Activated CD4-positive, alpha-beta T cell treated with anti-CD3 and anti-CD28 coated beads for 4 hours (primary cell): ENCODE data around the gene MACROD1.
A peak's percentile ranks its signal among the peaks of the same experiment; 100 is the strongest.
"Not testable (repeated sequence)": the region's sequence is repeated elsewhere in the genome, so short reads cannot be mapped to it uniquely, and the experiment has no call there.

ENCODE experiments used
- DNase-seq, 2 donors: peaks; one replicate each; pipeline ENCODE4 v3.0.0-alpha.2; 2020

Gene MACROD1

DNA sequence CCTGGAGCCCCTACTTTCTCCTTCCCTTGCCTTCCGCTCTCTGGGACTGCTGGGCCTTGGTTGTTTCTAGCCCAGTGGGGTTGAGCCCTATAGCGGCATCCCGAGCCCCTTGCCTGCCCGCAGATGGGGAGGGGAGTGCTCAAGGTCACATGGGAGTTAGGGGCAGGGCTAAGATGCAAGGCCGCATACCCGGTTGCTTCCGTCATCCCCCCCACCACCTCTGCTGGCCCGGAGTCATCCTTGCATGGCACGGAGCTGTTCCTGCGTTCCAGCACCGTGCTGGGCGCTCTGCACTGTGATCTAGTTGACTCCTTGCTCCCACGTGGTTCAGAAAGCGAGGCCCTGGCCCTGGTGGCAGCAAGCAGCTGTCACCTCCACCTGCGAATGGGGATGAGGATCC is 112.2 kb downstream of the MACROD1 start:
- no peak for DNase-seq

DNA sequence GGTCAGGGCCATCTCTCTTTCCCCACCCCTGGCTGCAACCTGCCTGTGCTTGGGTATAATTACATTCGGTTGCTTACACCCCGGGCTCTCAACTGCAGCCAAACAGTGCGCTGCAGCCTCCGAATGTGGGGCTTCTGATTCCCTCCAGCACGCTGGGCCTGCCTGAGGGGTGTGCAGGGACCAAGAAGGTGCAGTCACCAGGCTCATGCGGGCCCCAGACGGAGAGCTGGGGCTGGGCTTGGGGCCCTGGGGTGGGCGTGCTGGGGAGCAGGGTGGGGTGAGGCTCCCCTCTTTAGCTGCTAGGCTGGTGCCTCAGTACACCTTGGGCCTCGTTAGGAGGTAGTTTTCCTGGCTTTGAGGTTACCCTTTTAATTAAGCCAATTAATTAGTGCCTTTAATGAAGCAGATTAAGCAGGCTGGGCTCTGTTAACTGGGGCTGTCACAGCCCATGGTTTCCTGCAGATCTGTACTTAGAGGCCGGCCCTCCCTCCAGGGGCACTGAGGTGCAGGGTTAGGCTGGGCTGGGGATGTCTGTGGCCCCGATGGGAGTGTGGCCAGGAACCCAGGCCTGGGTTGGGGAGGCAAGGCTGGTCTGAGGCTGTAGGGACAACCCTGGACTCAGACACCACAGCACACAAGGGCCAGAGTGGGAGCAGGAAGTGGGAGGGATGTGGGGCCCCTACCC is 112.8 kb downstream of the MACROD1 start:
- no peak for DNase-seq

DNA sequence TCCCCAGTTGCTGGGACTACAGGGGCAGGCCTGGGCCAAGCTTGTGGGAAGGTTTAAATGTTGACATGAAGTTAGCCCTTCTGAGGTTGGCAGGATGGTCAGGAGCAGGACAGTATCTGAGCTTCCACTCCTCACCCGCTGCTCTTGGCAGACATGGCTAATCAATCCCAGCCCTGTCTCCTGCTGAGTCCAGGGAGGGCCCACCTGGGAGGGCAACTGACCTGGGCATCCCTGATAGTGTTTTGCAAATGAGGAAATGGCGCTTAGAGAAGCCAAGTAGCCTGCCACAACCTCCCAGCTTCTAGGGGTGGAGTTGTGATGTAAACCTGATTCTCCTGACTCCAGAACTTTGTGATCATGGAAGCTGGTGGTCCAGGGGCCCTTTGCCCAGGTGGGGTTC is 113.5 kb downstream of the MACROD1 start:
- no peak for DNase-seq

DNA sequence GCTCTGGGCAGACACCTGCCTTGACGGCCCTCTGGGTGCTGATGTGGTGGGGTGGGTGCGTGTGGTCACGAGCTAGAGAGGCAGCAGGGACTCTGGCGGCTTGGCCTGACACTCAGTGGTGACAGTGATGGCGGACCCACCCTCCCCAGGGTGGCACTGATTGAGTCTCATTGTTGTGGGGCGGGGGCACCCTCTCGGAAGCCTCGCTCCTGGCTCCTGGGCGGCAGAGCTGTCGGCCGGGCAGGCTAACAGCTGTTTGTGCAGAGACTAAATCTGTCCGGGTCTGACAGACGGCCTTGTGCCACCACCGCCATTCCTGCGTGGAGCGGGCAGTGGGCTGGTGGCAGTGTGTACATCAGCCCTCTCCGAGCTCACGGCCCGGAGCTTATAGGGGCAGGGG is 114.6 kb downstream of the MACROD1 start:
- no peak for DNase-seq

DNA sequence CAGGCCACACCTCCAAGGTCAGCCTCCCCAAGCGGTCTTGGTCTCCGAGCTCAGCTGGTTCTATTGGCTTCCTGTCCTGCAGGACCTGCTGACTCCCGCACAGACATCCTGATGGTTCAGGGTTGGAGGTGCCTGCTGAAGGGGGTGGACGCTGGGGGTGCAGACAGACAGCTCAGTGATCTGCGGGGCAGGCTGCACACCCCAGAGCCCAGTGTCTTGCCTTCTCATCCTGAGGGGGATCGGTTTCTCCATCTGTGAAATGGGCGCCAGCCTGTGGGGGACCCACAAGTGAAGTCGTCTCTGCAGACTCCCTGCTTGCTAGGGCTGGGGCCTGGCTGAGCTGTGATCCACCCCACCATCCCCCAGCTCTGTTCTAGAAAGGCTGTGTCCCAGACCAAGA is 116.4 kb downstream of the MACROD1 start:
- DNase-seq, result no peak

DNA sequence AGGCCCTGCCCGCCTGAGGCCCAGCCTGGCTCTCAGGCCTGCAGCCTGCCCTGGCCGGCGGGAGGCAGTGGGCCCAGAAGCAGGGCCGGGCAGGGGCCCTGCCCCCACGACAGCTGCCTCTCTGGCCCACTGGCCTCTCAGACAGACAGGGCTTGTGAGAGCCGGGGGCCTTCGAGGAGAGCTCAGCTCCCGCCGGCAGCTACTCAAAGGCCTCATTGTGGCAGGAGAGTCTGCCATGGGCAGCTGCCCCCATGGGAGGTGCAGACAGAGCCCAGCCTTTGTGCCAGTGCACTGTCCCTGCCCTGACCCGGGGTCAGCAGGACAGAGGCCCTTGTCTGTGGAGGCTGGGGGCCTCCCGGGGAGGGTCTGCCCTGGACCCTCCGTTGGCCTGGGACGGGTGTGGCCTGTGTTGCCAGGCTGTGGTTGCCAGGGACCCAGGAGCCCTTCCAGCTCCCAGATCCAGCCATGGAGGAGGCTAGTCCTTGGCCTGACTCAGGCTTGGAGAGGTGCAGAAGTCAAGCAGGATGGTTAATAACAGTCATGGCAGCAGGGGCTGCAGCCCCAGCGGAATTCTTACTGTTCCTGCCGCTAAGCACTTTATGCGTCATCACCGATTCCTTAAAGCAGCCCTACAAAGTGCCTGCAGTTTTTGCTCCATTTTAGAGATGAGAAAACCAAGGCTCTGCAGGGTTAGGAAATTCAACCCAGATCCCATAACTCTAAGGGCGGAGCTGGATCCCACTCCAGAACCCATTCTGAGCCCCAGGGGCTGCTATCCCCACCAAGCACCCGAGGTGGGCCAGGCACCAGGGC is 117.7 kb downstream of the MACROD1 start:
- no peak for DNase-seq

DNA sequence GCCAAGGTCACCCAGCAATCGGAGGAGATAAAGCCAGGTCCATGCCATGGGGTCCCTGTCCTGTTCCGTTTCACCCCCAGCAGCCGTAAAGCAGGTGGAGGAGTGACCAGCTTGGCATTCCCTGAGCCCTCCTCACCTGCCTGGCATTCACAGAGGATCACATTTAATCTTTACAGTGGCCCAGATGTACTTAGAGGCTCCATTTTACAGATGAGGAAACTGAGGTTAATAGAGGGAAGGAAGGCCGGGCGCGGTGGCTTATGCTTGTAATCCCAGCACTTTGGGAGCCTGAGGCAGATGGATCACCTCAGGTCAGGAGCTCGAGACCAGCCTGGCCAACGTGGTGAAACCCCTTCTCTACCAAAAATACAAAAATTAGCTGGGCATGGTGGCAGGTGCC is 118.5 kb downstream of the MACROD1 start:
- not testable (repeated sequence) for DNase-seq

DNA sequence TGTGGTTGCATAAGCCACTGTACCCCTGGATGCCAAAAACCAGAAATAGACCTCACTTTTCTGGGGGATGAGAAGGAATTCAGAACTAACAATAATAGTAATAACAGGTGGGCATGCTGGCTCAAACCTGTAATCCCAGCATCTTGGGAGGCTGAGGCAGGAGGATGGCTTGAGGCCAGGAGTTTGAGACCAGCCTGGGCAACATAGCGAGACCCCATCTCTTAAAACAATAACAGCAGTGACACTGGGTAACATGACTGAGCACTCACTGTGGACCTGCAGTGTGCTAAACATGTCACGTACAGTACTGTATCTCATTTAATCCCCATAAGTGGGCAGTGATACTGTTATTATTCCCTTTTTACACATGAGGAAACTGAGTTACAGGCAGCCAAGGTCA is 120.2 kb downstream of the MACROD1 start:
- no peak for DNase-seq

DNA sequence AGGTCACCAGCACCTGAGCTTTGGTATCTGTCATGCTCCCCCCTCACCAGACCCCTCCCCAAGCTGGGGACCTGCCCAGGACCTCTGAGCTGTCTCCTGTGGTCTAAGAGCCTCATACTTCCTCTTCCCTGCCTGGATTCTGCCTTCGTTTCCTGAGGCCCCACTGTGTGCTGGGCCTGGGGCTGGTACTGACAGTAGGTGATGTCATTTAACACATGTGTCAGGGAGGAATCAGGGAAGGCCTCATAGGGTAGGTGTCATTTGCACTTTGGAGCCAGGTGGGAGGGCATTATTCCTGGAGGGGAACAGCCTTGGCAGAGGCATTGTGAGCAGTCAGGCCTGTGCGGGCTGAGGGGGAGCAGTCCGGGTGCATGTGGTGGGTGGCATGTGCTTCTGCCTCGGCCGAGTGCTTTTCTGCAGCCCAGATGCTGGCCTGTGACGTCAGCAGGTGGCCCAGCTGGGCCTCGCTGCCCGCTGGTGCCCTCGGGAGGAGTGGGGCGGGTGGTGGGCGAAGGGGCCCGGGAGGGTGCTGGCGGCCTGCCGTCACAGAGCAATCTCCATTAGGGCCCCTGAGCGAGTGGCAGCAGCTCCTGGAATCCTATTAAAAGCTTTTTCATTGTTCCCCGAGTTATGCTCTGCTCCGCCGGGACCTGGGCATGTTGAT is 121.1 kb downstream of the MACROD1 start:
- no peak for DNase-seq

DNA sequence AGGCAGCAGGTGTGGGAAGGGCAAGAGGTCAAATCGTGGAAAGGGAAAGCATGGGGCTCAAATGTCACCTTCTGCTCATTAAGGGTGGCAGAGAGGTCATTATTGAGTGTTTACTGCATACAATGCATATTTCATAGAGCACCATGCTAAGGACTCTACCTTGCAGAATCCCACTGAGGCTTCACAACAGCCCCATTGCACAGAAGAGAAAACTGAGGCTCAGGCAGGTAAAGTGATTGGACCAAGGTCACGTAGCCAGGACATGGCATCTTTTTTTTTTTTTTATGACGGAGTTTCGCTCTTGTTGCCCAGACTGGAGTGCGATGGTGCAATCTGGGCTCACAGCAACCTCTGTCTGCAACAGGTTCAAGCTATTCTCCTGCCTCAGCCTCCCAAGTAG is 122.4 kb downstream of the MACROD1 start:
- DNase-seq, result no peak

DNA sequence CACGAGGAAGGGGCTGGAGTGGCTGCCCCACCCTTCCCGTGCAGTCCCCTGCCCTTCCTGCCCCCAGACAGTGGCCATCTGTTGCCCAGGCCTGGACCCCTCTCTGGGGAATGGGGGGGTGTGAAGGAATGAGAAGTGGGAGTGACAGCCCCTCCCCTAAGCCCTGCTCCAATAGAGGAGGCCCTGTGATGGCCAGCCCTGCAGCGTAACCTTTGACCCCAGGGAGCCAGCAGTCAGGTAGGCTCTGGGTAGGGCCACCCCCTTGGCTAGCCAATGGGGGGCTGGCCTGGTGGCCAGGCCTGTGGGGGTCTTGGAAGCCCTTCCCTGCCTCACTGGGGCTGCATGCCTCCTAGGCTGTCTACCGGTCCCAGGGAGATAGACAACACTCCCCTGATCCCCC is 123.6 kb downstream of the MACROD1 start:
- DNase-seq, result no peak

DNA sequence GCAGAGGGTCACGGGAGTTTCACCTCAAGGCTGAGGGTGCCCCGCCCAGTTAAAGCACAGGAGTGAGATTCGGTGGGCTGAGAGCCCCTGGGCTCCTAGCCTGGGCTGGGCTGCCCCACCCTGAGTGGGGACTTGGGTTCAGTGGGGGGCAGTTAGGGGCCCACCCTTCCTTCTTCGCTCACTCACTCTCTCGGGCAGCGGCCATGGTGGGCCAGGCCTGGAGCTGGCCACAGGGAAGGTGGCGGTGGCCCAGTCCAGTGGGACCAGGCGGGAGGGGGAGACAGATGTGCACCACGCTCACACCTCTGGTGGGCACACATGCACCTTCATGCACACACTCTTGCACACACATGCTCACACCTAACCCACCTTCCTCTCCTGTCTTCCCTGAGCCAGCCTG is 124.1 kb downstream of the MACROD1 start:
- no peak for DNase-seq

DNA sequence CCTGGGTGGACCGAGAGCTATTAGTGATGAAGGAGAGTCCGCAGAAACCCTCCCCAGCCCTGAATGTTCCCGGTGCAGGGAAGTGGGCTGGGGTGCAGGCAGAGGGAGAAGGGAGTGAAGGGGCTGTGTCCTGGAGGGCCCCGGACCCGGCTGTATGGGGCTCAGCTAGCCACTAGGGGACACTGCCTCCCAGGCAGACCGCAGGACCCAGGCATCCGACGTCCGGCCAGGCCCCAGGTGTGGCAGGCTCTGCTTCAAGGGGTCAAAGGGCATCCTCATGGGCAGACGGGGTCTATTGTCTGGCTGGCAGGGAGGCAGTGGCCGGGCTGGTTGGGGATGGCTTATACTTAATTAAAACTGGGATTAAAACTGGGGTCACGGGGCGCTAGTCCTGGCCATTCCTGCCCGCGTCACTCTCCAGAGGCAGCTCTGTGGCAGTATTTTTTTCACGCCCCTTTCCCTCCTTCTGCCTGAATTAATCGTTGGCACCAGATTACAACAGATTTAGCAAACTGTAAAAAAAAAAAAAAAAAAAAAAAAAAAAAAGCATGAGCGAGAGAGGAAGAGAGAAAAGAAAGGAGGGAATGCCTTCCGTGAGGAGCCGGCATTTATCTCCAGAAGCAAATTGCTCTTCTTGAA is 125.1 kb downstream of the MACROD1 start:
- DNase-seq, result no peak

DNA sequence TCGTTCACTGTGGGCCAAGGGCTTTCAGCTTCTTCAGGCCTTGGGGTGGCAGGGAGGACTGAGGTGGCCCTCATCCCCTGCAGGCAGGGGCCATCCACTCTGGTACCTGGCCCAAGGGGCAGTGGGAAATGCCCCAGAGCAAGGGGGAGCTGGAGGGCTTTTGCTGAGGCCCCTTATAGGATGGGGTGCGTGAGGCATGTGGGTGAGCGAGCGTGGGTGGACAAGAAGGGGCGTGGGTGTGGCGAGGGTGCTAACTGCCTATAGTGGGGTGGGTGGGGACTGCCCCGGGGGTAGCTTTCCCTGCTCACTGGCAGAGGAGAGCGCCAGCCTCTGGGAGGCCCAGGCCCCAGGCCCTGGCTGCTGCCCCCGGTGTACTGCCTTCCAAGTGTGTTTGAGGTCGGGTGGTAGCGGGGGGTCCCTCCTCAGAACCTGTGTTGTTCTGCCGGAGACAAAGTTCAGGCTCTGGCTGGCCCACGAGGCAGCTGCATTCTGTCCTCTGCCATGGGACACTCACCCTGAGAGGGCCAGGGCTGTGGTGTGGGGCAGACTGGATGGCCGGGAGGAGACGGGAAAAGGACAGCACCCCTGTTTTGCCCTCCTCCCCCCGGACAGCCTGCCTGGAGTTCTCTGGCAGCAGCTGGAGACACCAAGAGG is 126.8 kb downstream of the MACROD1 start:
- peak in 1 of 2 donors; percentile 30 for DNase-seq

DNA sequence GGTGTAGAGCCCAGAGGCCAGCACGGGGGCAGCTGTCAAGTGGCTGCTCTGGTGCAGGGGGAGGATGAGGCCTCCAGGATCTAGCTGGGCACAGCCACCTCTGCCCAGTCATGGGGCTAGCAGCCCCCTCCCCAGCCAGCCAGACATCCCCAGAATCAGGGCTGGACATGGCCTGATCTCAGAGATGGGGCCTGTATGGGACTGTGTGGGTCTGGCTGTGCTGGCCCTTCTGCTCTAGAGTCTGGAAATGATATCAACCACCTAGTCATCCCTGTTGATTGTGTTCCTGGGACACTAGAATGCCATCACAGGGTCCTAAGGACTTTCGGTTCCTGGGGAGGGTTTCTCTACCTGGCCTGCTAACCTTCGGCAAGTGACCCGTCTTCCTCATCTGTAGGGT is 127.4 kb downstream of the MACROD1 start:
- no peak for DNase-seq

DNA sequence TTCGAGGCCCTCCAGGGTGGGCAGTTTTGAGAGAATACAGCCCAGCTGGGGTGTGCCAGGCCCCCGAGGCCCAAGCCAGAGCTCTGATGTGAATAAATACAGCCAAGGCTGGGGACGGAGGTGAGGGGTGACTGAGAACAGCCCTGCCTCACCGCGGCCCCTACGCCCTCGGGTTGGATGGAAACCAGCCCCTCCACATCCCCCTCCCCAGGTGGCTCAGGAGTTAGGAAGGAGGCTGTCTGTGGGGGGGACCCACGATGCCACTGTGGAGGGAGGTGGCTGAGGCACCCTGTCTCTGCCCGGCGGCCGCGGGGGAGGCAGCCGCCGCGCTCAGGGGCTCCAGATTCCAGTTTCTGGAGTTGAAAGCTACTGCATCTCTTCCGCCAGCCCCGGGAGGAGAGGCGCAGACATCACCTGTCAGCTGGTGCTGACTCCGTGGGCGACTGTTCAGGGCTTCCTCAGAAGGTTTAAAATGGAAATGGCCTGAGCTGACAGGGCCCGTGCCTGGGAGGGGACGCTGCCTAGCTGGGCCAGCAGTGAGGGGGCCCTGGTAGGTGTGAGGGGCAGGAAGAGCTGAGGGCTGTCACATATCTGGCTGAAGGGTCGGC is 128.8 kb downstream of the MACROD1 start:
- DNase-seq, result no peak

DNA sequence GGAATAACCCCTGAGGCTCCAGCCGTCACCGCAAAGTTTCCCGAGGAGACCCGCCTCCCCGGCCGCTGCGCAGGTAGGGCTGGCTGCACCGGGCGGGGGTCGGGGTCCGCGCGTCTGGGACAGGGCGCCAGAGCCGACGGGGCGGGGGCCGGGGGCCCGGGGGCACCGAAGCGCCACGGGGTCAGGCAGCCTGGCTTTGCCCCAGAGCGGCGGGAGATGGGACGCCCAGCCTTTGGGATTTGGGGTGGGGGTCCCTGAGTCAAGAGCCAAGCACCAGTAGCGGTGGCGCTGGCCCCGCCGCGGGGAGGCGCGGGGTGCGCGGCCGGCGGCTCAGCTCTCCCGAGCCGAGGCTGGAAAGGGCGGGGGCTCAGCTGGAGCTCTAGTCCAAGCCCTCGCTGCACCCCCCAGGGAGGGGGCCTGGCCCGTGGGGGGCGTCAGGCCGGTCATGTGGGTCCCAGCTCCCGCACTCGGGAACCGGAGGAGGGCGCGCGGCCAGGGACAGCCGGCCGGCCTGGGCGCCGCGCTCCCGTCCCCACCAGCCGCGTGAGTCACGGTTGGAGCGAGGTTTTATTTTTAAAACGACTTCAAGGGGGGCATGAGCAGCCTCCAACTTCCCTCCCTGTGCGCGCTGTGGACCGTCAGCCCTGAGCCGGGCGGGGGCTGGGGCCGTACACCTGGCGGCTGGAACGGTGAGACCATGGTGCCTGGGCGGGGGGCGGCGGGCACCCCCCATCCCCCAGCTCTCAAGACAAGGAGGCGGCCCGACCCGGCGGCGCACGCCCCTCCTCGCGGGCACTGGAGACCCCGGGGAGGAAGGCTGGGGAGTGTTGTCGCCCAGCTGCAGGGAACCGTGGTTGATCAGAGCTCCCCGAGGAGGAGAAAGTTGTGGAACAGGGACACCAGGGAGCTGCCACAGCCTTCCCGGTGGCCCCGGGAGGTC is 129.6 kb downstream of the MACROD1 start:
- DNase-seq, result no peak

DNA sequence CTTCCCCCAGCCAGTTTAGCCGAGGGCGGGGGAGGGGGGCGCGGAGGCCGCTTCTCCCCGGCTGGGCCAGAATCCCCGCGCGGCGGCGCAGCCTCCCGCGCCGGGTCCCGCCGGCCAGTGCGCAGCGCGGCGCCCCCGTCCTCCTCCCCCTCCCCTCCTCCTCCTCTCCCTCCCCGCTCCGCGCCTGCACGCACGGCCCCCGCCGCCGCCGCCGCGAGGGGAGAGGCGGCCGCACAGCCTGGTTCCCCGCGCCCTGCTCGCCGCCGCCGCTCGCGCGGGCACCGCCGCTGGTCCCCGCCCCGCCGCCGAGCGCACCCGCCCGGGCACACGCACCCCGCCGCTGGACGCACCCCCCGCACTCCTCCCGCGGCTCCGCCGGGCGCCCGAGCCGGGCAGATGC is 130.3 kb downstream of the MACROD1 start, which contains the start of gene FLRT1:
TSS of gene FLRT1 (plus strand) at position 356 of the 400 bp plus-strand sequence. CDS start 80,337 bp downstream, outside the sequence.
- no peak for DNase-seq

DNA sequence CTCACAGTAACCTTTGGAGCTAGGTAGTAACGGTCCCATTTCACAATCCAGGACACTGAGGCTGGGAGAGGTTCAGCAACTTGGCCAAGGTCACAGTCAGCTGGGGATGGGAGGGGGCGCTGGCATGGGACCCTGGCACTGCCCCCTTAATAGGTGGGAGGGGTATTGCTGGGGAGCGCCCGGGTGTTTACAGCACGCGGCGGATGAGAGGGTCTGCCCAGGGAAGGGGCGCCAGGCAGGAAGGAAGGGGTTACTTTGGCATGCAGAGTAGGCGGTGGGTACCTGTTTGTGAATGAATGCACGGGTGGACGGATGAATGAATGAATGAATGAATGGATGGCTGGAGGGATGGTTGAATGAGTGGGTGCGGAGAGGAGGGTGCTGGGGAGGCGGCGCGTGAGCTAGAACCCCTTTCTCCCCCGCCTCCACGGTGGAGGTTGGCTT is 130.8 kb downstream of the MACROD1 start:
- DNase-seq, result no peak

DNA sequence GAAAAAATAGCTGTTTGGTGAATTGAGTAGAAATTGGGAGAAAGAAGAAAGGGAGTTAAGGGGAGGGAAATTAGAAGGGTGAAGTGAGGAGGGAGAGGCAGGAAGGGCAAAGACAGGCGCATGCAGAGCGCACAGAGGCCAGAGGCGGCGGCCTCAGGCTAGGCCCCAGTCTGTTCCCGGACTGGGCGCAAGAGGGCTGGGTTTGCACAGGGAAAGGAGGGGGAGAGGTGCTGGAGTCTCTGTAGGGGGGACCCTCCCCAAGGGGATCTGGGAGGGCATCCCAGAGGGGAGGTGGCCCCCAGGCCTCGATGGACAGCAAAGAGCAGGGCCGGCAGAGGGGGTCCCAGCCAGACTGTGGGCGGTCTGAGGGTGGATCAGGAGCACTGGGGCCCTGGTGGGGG is 131.5 kb downstream of the MACROD1 start:
- DNase-seq, result no peak

DNA sequence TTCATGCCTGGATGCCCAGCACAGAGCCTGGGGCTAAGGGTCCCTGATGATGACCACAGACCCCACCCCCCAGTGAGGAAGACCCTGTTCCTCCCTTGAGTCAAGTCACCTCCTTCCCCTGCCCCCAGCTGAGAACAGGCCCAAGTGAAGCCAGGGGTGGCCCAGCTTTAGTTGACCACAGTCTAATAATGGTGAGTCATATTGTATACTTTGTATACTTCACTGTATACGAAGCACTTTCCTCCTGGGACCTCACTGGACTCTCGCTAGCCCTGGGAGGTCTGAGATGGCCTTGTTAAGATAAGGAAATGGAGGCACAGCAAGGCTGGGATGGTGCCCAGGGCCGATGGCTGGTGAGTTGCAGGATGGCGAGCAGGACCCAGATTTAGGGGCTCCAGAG is 133.9 kb downstream of the MACROD1 start:
- no peak for DNase-seq
